Endodermal cell (in vitro differentiated cells): ENCODE measurements around the gene LAMA2. TPM values are rescaled to one million over a fixed set of nuclear protein-coding genes. Genes with fewer than 3 reads are reported as not detected.

ENCODE experiments used
- DNase-seq: peaks from one replicate; pipeline ENCODE4 v3.0.0-alpha.2; 2017
- H3K27ac ChIP-seq: 2 replicates; pipeline ENCODE4 v1.5.1; 2013; ENCODE audit warnings: mild to moderate bottlenecking, low read depth, low read length, moderate library complexity
- H3K27me3 ChIP-seq: 2 replicates; pipeline ENCODE4 v1.6.1; 2013; ENCODE audit warnings: mild to moderate bottlenecking, low read length, moderate library complexity; ENCODE audit not compliant: insufficient read depth, control insufficient read depth, poor library complexity, severe bottlenecking
- H3K36me3 ChIP-seq: 2 replicates; pipeline ENCODE4 v1.7.0; 2013; ENCODE audit warnings: mild to moderate bottlenecking, low read length, moderate library complexity; ENCODE audit not compliant: control insufficient read depth, insufficient read depth
- H3K4me1 ChIP-seq: one replicate; pipeline ENCODE4 v1.7.0; 2013; ENCODE audit warnings: low read length; ENCODE audit not compliant: control insufficient read depth, insufficient read depth
- H3K4me3 ChIP-seq: 2 replicates; pipeline ENCODE4 v1.5.1; 2013; ENCODE audit warnings: mild to moderate bottlenecking, low read length, moderate library complexity
- H3K9ac ChIP-seq: 2 replicates; pipeline ENCODE4 v1.6.1; 2013; ENCODE audit warnings: mild to moderate bottlenecking, low read length, moderate library complexity; ENCODE audit not compliant: poor library complexity, severe bottlenecking; ENCODE audit errors: extremely low read depth
- H3K9me3 ChIP-seq: 2 replicates; pipeline ENCODE4 v1.6.1; 2013; ENCODE audit warnings: mild to moderate bottlenecking, low read length, moderate library complexity; ENCODE audit not compliant: control insufficient read depth
- H3K27ac Mint-ChIP-seq: 2 replicates; pipeline ENCODE4 v1.8.0; 2020; ENCODE audit warnings: mixed read lengths
- H3K27me3 Mint-ChIP-seq: 2 replicates; pipeline ENCODE4 v1.8.0; 2021; ENCODE audit warnings: mild to moderate bottlenecking, mixed read lengths; ENCODE audit not compliant: insufficient read depth
- H3K36me3 Mint-ChIP-seq: 2 replicates; pipeline ENCODE4 v1.8.0; 2020; ENCODE audit warnings: low read depth, mixed read lengths
- H3K4me1 Mint-ChIP-seq: 2 replicates; pipeline ENCODE4 v1.8.0; 2020; ENCODE audit warnings: mixed read lengths
- H3K4me3 Mint-ChIP-seq: 2 replicates; pipeline ENCODE4 v1.8.0; 2020; ENCODE audit warnings: mild to moderate bottlenecking, moderate library complexity, mixed read lengths
- H3K9me3 Mint-ChIP-seq: 2 replicates; pipeline ENCODE4 v1.8.0; 2020; ENCODE audit warnings: mild to moderate bottlenecking, mixed read lengths
- CTCF ChIP-seq: fragments of 200-600 bp; sonication (generic); conservative IDR thresholded peaks from 2 replicates; pipeline ENCODE4 v1.5.0; 2021; ENCODE audit warnings: antibody characterized with exemption, mild to moderate bottlenecking
- WGBS, 2 experiments: methylation state at CpG; one replicate each; pipeline versions ENCODE4 v1.1.5 to v1.1.7; 2013; ENCODE audit warnings: missing lambda C conversion rate in 2 of 2, mixed read lengths in 1 of 2; ENCODE audit not compliant: insufficient coverage in 1 of 2, insufficient read length in 1 of 2; 5-methylcytosine and 5-hydroxymethylcytosine counted together
- total RNA-seq, 2 donors: library from RNA; stranded (reverse); fragmentation: NEBNext Ultra II Directional in 1 of 2; extraction: Animal tissue kit (Norgen Biotek cat#: 25700) in 1 of 2; gene quantifications; 2 replicates in 1 of 2; 3 replicates in 1 of 2; pipeline ENCODE4 v1.2.1, GENCODE V29; 2021

LAMA2 gene
- total RNA-seq, 2 donors from 2014 or later: 2.3 to 4.1 TPM

GRCh38 chr6:129133770-129134192 is 250.8 kb downstream of the LAMA2 start:
- H3K27ac ChIP-seq: no peak overlapping the region
- peaks cover 10% of the 10 kb centered on the region for H3K27me3 ChIP-seq
- no peaks in the 10 kb centered on the region for H3K36me3 Mint-ChIP-seq
- no peaks in the 10 kb centered on the region for H3K36me3 ChIP-seq
- H3K4me3 ChIP-seq: no peak overlapping the region
- no peaks in the 10 kb centered on the region for H3K9me3 Mint-ChIP-seq
- no peak for DNase-seq
- no peaks in the 10 kb centered on the region for H3K27me3 Mint-ChIP-seq
- TF ChIP-seq CTCF: no peak
- no peak overlapping the region for H3K9ac ChIP-seq
- H3K4me3 Mint-ChIP-seq: no peak overlapping the region
- WGBS, 2 experiments: 91 to 93% methylated on average over 2 to 5 of the region's 5 CpGs
- no peaks in the 10 kb centered on the region for H3K4me1 Mint-ChIP-seq
- H3K9me3 ChIP-seq: no peaks in the 10 kb centered on the region
- peaks cover 2% of the 10 kb centered on the region for H3K4me1 ChIP-seq
- H3K27ac Mint-ChIP-seq: no peak overlapping the region

- peaks cover 10% of the 10 kb centered on the region for H3K27me3 ChIP-seq
- TF ChIP-seq CTCF: no peak
- Mint-ChIP-seq H3K4me1 (no peaks in the 10 kb centered on the region), H3K27me3 (no peaks in the 10 kb centered on the region), H3K27ac (no peak overlapping the region), H3K4me3 (no peak overlapping the region), H3K9me3 (no peaks in the 10 kb centered on the region), H3K36me3 (no peaks in the 10 kb centered on the region)
- H3K27ac ChIP-seq: no peak overlapping the region
- H3K9me3 ChIP-seq: no peaks in the 10 kb centered on the region
- no peaks in the 10 kb centered on the region for H3K36me3 ChIP-seq
- H3K4me1 ChIP-seq: peaks cover 2% of the 10 kb centered on the region
- DNase-seq: no peak
- H3K4me3 ChIP-seq: no peak overlapping the region
- H3K9ac ChIP-seq: no peak overlapping the region
Measured at GRCh38 chr6:129134535-129134934, 251.6 kb downstream of the LAMA2 start.

GRCh38 chr6:129135451-129135850 is 252.5 kb downstream of the LAMA2 start:
- Mint-ChIP-seq H3K36me3 (no peaks in the 10 kb centered on the region), H3K4me3 (no peak overlapping the region)
- H3K9me3 ChIP-seq: no peaks in the 10 kb centered on the region

More at GRCh38 chr6:129135451-129135850, 252.5 kb downstream of the LAMA2 start:
- no peak for DNase-seq
- H3K4me1 Mint-ChIP-seq: no peaks in the 10 kb centered on the region
- H3K4me3 ChIP-seq: no peak overlapping the region
- H3K27ac Mint-ChIP-seq: no peak overlapping the region
- TF ChIP-seq CTCF: no peak
- H3K27me3 ChIP-seq: peaks cover 10% of the 10 kb centered on the region
- no peak overlapping the region for H3K27ac ChIP-seq
- H3K4me1 ChIP-seq: peaks cover 2% of the 10 kb centered on the region
- 86 to 100% methylated on average over 1 of the region's 1 CpG for WGBS, 2 experiments
- no peaks in the 10 kb centered on the region for H3K27me3 Mint-ChIP-seq
- H3K9ac ChIP-seq: no peak overlapping the region
- no peaks in the 10 kb centered on the region for H3K36me3 ChIP-seq
- H3K9me3 Mint-ChIP-seq: no peaks in the 10 kb centered on the region
